ENCODE measurements around the gene LYST.

GRCh38 chr1:235875036-235875597, 8.4 kb upstream of the LYST start:
- TF ChIP-seq CTCF (IDR thresholded peaks at IDR 0.05; ENCODE audit: low read depth, low read length, poor library complexity, severe bottlenecking): no peak
- TF ChIP-seq EZH2phosphoT487 (IDR thresholded peaks at IDR 0.05; ENCODE audit: borderline replicate concordance, low read length): no peak

All from DOHH2 (cell line).